K562 (cell line): ENCODE measurements around the gene TCFL5. TPM values are rescaled to one million over a fixed set of nuclear protein-coding genes. Genes with fewer than 3 reads are reported as not detected.

Experiments used
- BHLHE40 ChIP-seq: IDR thresholded peaks from 2 replicates; pipeline ENCODE4 v1.6.1; 2011; ENCODE audit warnings: low read length, improper control_type of control experiment
- CBX8 ChIP-seq: fragments of 200-600 bp; sonication (generic); IDR thresholded peaks from 2 replicates; pipeline ENCODE4 v1.6.1; 2012; ENCODE audit warnings: borderline replicate concordance, mixed run types, low read depth, mild to moderate bottlenecking, moderate library complexity, mixed read lengths, low read length, control low read depth, inconsistent platforms; ENCODE audit not compliant: poor library complexity, severe bottlenecking; ENCODE audit errors: extremely low read depth
- CHD1 ChIP-seq: fragments of 200-600 bp; sonication (generic); IDR thresholded peaks from one replicate; pipeline ENCODE4 v1.6.1; 2012; ENCODE audit warnings: mild to moderate bottlenecking, moderate library complexity, low read length, inconsistent platforms
- CTBP1 ChIP-seq: fragments of 450-650 bp; IDR thresholded peaks from 2 replicates; pipeline ENCODE4 v1.6.1; 2016; ENCODE audit warnings: borderline replicate concordance
- FOSL1 ChIP-seq: fragments of 200-800 bp; sonication (Bioruptor generic); conservative IDR thresholded peaks from 2 replicates; pipeline ENCODE4 v1.6.1; 2016; ENCODE audit warnings: missing genetic modification characterization, missing compliant biosample characterization
- FOXK1 ChIP-seq: sonication (generic); formaldehyde crosslinking; IDR thresholded peaks from 2 replicates; pipeline ENCODE4 v1.8.0; 2022; ENCODE audit warnings: missing genetic modification reagents, mild to moderate bottlenecking, borderline replicate concordance
- FOXK2 ChIP-seq, 2 experiments: fragments of 450-650 bp; IDR thresholded peaks in 1 of 2; conservative IDR thresholded peaks in 1 of 2; 2 replicates each; pipeline ENCODE4 v1.6.1; 2016; ENCODE audit warnings: low read depth in 2 of 2, mild to moderate bottlenecking in 1 of 2
- MNT ChIP-seq, 2 experiments: fragments of 450-650 bp; conservative IDR thresholded peaks; 2 replicates each; pipeline ENCODE4 v1.6.1; 2017; ENCODE audit warnings: mild to moderate bottlenecking in 2 of 2, moderate library complexity in 2 of 2
- OTX1 ChIP-seq: fragments of 450-650 bp; formaldehyde crosslinking; IDR thresholded peaks from 2 replicates; pipeline ENCODE4 v1.4.0; 2022; ENCODE audit warnings: mild to moderate bottlenecking
- PCBP2 ChIP-seq: fragments of 200-400 bp; formaldehyde crosslinking; IDR thresholded peaks from 2 replicates; pipeline ENCODE4 v1.6.1; 2018; ENCODE audit warnings: low read length, low read depth, mild to moderate bottlenecking, moderate library complexity; ENCODE audit not compliant: poor library complexity, severe bottlenecking
- POLR2B ChIP-seq: fragments of 450-650 bp; IDR thresholded peaks from 2 replicates; pipeline ENCODE4 v1.6.1; 2018; ENCODE audit warnings: low read depth; ENCODE audit not compliant: partially characterized antibody
- POU5F1 ChIP-seq: fragments of 150-350 bp; IDR thresholded peaks from 2 replicates; pipeline ENCODE4 v1.6.1; 2014; ENCODE audit warnings: borderline replicate concordance, low read length, low read depth, mild to moderate bottlenecking; ENCODE audit not compliant: partially characterized antibody
- PTRF ChIP-seq: fragments of 450-650 bp; IDR thresholded peaks from 2 replicates; pipeline ENCODE4 v1.6.1; 2016; ENCODE audit warnings: mild to moderate bottlenecking, missing genetic modification characterization, missing compliant biosample characterization
- SAFB ChIP-seq: fragments of 200-400 bp; formaldehyde crosslinking; IDR thresholded peaks from 2 replicates; pipeline ENCODE4 v1.6.1; 2017; ENCODE audit warnings: low read depth, low read length, borderline replicate concordance
- SRF ChIP-seq, 2 experiments: fragments of 250-450, 450-650 bp in 1 of 2; sonication (Bioruptor Pico) in 1 of 2; sonication (generic) in 1 of 2; formaldehyde crosslinking; IDR thresholded peaks; 2 replicates each; pipeline versions ENCODE4 v1.5.0 to v1.5.1; 2020 to 2022; ENCODE audit warnings: mild to moderate bottlenecking in 1 of 2, missing genetic modification reagents in 1 of 2
- SRSF7 ChIP-seq: fragments of 200-400 bp; formaldehyde crosslinking; optimal IDR thresholded peaks from 2 replicates; pipeline ENCODE3; 2017; ENCODE audit warnings: mild to moderate bottlenecking, low read depth, low read length
- TCF7 ChIP-seq: sonication (generic); IDR thresholded peaks from 2 replicates; pipeline ENCODE4 v1.6.1; 2016; ENCODE audit warnings: antibody characterized with exemption, borderline replicate concordance
- XRCC3 ChIP-seq: fragments of 450-650 bp; IDR thresholded peaks from 2 replicates; pipeline ENCODE4 v1.6.1; 2017; ENCODE audit warnings: mild to moderate bottlenecking, moderate library complexity
- XRCC5 ChIP-seq: fragments of 200-400 bp; formaldehyde crosslinking; IDR thresholded peaks from 2 replicates; pipeline ENCODE4 v1.6.1; 2017; ENCODE audit warnings: low read depth, mild to moderate bottlenecking, low read length
- ZNF324 ChIP-seq: fragments of 250-450 bp; sonication (Bioruptor Pico); IDR thresholded peaks from 2 replicates; pipeline ENCODE4 v1.4.0; 2020; ENCODE audit warnings: mild to moderate bottlenecking
- ZNF507 ChIP-seq: conservative IDR thresholded peaks from 2 replicates; pipeline ENCODE4 v1.6.1; 2017; ENCODE audit warnings: missing genetic modification characterization, missing compliant biosample characterization
- polyA plus RNA-seq, 8 experiments: library from polyadenylated mRNA; depleted of rRNA in 4 of 8; stranded (reverse) in 5 of 8; unstranded in 3 of 8; fragments of >200 nt; fragmentation: Nextera tagmentation in 2 of 8; fragmentation: Illumina TruSeq in 1 of 8; extraction: Ambion mirVana in 2 of 8; extraction: Trizol in 1 of 8; gene quantifications; 2 replicates each; pipeline versions ENCODE4 v1.2.1 to v1.2.3, GENCODE V29; 2011 to 2014; ENCODE audit warnings: inconsistent platforms in 1 of 8, missing spikeins in 1 of 8
- total RNA-seq, 7 experiments: library from RNA; depleted of rRNA in 6 of 7; stranded (reverse); fragments of >200 nt in 6 of 7; fragmentation: Illumina TruSeq in 2 of 7; extraction: Trizol in 2 of 7; gene quantifications; 2 replicates each; pipeline versions ENCODE4 v1.2.1 to v1.2.3, GENCODE V29; 2011 to 2021; ENCODE audit warnings: low replicate concordance in 1 of 7
- TF ChIP-seq, protein P1 (sequence below): fragments of 200-800 bp; sonication (Bioruptor generic); IDR thresholded peaks from 2 replicates; pipeline ENCODE4 v1.6.1; 2016; ENCODE audit warnings: missing genetic modification characterization, missing compliant biosample characterization

TCFL5 gene
- total and polyA plus RNA-seq, 9 of the 15 experiments (the other 6 are each of a cell fraction or from before 2014, with no cell fraction given) = 1.00 to 12.6 (median 9.1) TPM

- TF ChIP-seq ZNF324 = no peak
- TF ChIP-seq ZNF507 (tag) = no peak
- TF ChIP-seq SRF (CRISPR knock-in tag; IDR thresholded peaks at IDR 0.05) = no peak
- no peak for TF ChIP-seq PCBP2
- TF ChIP-seq TCF7 = no peak
- TF ChIP-seq POU5F1 = no peak
- TF ChIP-seq XRCC5 = no peak
- TF ChIP-seq SAFB = no peak
- TF ChIP-seq MNT (conservative IDR thresholded peaks at IDR 0.05) = peak; percentile 91 to 94
- TF ChIP-seq BHLHE40 = peak; percentile 100
- no peak for TF ChIP-seq CBX8
- TF ChIP-seq PTRF (tag) = no peak
- no peak for TF ChIP-seq FOSL1 (tag)
- TF ChIP-seq, protein P1, sequence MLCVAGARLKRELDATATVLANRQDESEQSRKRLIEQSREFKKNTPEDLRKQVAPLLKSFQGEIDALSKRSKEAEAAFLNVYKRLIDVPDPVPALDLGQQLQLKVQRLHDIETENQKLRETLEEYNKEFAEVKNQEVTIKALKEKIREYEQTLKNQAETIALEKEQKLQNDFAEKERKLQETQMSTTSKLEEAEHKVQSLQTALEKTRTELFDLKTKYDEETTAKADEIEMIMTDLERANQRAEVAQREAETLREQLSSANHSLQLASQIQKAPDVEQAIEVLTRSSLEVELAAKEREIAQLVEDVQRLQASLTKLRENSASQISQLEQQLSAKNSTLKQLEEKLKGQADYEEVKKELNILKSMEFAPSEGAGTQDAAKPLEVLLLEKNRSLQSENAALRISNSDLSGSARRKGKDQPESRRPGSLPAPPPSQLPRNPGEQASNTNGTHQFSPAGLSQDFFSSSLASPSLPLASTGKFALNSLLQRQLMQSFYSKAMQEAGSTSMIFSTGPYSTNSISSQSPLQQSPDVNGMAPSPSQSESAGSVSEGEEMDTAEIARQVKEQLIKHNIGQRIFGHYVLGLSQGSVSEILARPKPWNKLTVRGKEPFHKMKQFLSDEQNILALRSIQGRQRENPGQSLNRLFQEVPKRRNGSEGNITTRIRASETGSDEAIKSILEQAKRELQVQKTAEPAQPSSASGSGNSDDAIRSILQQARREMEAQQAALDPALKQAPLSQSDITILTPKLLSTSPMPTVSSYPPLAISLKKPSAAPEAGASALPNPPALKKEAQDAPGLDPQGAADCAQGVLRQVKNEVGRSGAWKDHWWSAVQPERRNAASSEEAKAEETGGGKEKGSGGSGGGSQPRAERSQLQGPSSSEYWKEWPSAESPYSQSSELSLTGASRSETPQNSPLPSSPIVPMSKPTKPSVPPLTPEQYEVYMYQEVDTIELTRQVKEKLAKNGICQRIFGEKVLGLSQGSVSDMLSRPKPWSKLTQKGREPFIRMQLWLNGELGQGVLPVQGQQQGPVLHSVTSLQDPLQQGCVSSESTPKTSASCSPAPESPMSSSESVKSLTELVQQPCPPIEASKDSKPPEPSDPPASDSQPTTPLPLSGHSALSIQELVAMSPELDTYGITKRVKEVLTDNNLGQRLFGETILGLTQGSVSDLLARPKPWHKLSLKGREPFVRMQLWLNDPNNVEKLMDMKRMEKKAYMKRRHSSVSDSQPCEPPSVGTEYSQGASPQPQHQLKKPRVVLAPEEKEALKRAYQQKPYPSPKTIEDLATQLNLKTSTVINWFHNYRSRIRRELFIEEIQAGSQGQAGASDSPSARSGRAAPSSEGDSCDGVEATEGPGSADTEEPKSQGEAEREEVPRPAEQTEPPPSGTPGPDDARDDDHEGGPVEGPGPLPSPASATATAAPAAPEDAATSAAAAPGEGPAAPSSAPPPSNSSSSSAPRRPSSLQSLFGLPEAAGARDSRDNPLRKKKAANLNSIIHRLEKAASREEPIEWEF (CRISPR knock-in tag) = no peak
- 0 out of 2 replicates have a peak, but pooled peaks have one; percentile 46 for TF ChIP-seq OTX1 (CRISPR knock-in tag)
- TF ChIP-seq CTBP1 = peak; percentile 69; the same call in 1 of the 2 replicates
- peak; percentile 31 for TF ChIP-seq POLR2B
- TF ChIP-seq SRSF7 = no peak
- TF ChIP-seq FOXK2 (conservative IDR thresholded peaks at IDR 0.05 in 1 of 2, IDR thresholded peaks at IDR 0.05 in 1 of 2; ENCODE audit: low read depth in 2 of 2) = peak; percentile 46 to 58; a peak in 3 of 4 replicates
- no peak for TF ChIP-seq CHD1
- TF ChIP-seq FOXK1 = no peak
- TF ChIP-seq XRCC3 = no peak
These were observed at the start of gene TCFL5 (continued) for GRCh38 chr20:62861726-62862336.
